HUES48 (cell line): ENCODE data around the gene ZNF682.
A peak's percentile ranks its signal among the peaks of the same experiment; 100 is the strongest.
"Not testable (repeated sequence)": the region's sequence is repeated elsewhere in the genome, so short reads cannot be mapped to it uniquely, and the experiment has no call there.

Experiments used
- H3K27ac ChIP-seq: one replicate; pipeline ENCODE4 v1.7.0; 2013; ENCODE audit warnings: low read depth, low read length, inconsistent platforms
- H3K27me3 ChIP-seq: 2 replicates; pipeline ENCODE4 v1.6.1; 2013; ENCODE audit warnings: mild to moderate bottlenecking, low read length; ENCODE audit not compliant: control insufficient read depth, insufficient read depth
- H3K36me3 ChIP-seq: 2 replicates; pipeline ENCODE4 v1.6.1; 2013; ENCODE audit warnings: low read length; ENCODE audit not compliant: control insufficient read depth, insufficient read depth
- H3K4me1 ChIP-seq: 2 replicates; pipeline ENCODE4 v1.6.1; 2013; ENCODE audit warnings: mild to moderate bottlenecking, low read length; ENCODE audit not compliant: control insufficient read depth, insufficient read depth
- H3K4me3 ChIP-seq: 2 replicates; pipeline ENCODE4 v1.5.1; 2013; ENCODE audit warnings: mild to moderate bottlenecking, low read depth, low read length
- H3K9ac ChIP-seq: 2 replicates; pipeline ENCODE4 v1.6.1; 2013; ENCODE audit warnings: mild to moderate bottlenecking, low read depth, low read length, moderate library complexity
- H3K9me3 ChIP-seq: 2 replicates; pipeline ENCODE4 v1.6.1; 2013; ENCODE audit warnings: low read length; ENCODE audit not compliant: control insufficient read depth, insufficient read depth

Gene ZNF682

GRCh38 chr19:20039203-20039723, at the start of gene ZNF682:
ZNF682 (minus strand) TSS chr19:20039505; CDS start chr19:20039345, 160 bp downstream.
- Histone ChIP-seq H3K4me1 (peaks cover 5% of the 10 kb centered on the region; the same call in 1 of the 2 replicates), H3K27ac (peak within 1 kb of the TSS; percentile 92), H3K36me3 (peaks cover 7% of the 10 kb centered on the region; the same call in 1 of the 2 replicates), H3K27me3 (no peaks in the 10 kb centered on the region), H3K4me3 (peak within 1 kb of the TSS; percentile 94), H3K9ac (peak within 1 kb of the TSS; percentile 93), H3K9me3 (no peaks in the 10 kb centered on the region)

DNA sequence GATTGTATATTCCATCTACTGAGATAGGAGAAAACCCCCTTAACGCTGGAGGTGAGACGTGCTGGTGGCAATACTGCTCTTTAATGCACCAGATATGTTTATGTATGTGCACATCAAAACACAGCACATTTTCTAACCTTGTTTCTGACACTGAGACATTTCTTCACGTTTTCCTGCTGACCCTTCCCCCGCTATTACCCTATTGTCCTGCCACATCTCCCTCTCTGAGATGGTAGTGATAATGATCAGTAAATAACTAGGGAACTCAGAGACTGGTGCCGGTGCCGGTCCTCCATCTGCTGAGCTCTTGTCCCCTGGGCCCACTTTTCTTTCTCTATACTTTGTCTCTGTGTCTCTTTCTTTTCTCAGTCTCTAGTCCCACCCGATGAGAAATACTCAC, 43.6 kb upstream of the ZNF682 start:
- H3K9me3 ChIP-seq, H3K27me3 ChIP-seq, H3K9ac ChIP-seq: not testable (repeated sequence)
- Histone ChIP-seq H3K27ac (peak overlapping the region; percentile 86), H3K36me3 (peaks cover 33% of the 10 kb centered on the region), H3K4me1 (peaks cover 49% of the 10 kb centered on the region), H3K4me3 (peak overlapping the region; percentile 18)

DNA sequence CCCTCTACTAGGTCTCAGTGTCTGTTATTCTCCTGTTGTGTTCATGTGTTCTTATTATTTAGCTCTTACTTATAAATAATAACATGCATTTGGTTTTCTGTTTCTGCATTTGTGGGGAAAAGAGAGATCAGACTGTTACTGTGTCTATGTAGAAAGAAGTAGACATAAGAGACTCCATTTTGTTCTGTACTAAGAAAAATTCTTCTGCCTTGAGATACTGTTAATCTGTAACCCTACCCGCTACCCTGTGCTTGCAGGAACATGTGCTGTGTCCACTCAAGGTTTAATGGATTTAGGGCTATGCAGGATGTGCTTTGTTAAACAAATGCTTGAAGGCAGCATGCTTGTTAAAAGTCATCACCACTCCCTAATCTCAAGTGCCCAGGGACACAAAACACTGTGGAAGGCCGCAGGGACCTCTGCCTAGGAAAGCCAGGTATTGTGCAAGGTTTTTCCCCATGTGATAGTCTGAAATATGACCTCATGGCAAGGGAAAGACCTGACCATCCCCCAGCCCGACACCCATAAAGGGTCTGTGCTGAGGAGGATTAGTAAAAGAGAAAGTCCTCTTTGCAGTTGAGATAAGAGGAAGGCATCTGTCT, 43.0 kb upstream of the ZNF682 start:
- not testable (repeated sequence) for H3K27me3 ChIP-seq, H3K9me3 ChIP-seq, H3K9ac ChIP-seq
- peaks cover 33% of the 10 kb centered on the region for H3K36me3 ChIP-seq
- H3K27ac ChIP-seq = peak overlapping the region; percentile 86
- peaks cover 44% of the 10 kb centered on the region for H3K4me1 ChIP-seq
- H3K4me3 ChIP-seq = peak overlapping the region; percentile 18

GRCh38 chr19:20080656-20081055, 41.4 kb upstream of the ZNF682 start:
- Histone ChIP-seq H3K4me3 (peak overlapping the region; percentile 96), H3K9me3 (no peaks in the 10 kb centered on the region), H3K27ac (no peak overlapping the region), H3K9ac (no peak overlapping the region), H3K36me3 (peaks cover 23% of the 10 kb centered on the region), H3K27me3 (no peaks in the 10 kb centered on the region), H3K4me1 (peaks cover 41% of the 10 kb centered on the region)

DNA sequence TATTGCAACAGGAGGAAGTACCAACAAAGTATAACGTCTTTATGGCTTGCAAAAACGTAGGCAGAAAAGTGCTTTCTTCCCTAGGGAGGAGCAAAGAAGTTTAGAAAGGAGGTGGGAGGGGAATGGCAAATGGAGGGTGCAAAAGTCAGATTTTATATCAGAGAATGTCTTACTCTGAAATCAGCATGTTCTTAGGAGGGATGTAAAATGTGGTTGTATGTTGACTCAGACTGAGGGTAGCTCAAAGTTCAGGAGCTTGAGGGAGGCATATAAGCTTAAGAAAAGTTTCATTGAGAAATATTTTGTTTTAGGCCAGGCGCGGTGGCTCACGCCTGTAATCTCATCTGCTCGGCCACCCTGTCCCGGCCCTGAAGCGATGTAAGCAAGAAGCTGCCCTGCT, 40.2 kb upstream of the ZNF682 start:
- peaks cover 39% of the 10 kb centered on the region for H3K4me1 ChIP-seq
- H3K4me3 ChIP-seq = peak overlapping the region; percentile 96
- no peak overlapping the region for H3K27ac ChIP-seq
- H3K9me3 ChIP-seq = no peaks in the 10 kb centered on the region
- peak overlapping the region; percentile 92 for H3K9ac ChIP-seq
- peaks cover 23% of the 10 kb centered on the region for H3K36me3 ChIP-seq
- no peaks in the 10 kb centered on the region for H3K27me3 ChIP-seq

DNA sequence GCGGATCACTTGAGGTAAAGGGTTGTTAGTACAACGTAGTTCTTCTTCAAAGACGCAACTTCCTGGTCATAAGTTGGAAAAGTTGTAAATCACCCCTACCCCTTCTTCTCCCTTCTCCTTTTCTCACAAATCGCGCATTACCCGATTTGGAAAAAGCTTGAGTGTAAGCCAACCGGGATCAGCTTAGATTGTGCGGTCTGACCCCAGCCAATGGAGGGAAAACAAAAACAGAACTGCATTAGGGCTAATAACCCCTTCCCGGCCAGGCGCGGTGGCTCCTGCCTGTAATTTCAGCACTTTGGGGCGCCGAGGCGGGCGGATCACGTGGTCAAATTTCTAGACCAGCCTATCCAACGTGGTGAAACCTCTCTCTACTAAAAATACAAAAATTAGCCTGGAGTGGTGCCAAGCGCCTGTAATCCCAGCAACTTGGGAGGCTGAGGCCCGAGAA, 39.3 kb upstream of the ZNF682 start:
- peaks cover 38% of the 10 kb centered on the region for H3K4me1 ChIP-seq
- peak overlapping the region; percentile 96 for H3K4me3 ChIP-seq
- peak overlapping the region; percentile 92 for H3K9ac ChIP-seq
- H3K27me3 ChIP-seq = no peaks in the 10 kb centered on the region
- H3K9me3 ChIP-seq = no peaks in the 10 kb centered on the region
- peak overlapping the region; percentile 95 for H3K27ac ChIP-seq
- H3K36me3 ChIP-seq = peaks cover 20% of the 10 kb centered on the region

DNA sequence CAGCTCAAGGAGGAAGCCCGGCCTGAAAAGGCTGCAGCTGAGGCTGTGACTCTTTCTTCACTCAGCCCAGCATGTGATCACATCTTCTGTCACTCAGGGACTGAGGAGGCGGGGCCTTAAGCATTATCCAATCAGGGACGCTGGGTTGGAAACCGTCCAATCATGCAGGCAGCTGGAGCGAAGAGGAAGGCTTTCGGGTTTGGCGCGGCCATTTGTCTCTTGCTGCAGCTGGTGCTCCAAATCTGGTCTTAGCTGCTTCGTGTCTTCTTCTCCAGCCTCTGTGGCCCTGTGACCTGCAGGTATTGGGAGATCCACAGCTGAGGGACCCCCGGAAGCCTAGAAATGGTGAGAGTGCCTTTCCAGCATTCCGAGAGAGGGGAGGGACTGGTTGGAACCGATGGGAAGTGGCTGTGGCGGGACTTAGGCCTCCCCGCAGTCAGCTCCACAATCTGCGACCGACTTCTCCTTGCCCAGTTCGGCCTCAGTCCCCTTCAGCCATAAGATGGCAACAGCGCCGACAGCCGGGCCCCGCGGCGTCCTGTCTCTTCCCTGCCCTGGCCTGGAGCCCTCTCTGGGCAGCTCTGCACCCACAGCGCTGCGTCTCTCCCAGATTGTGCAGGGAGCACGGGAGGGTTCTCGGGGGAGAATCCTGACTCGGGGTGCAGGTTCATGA, 38.6 kb upstream of the ZNF682 start, which contains the start of gene ZNF90:
TSS of gene ZNF90 (plus strand) at position 210 of the 673 bp plus-strand sequence. CDS start at position 343, 133 bp downstream.
- Histone ChIP-seq H3K36me3 (peaks cover 16% of the 10 kb centered on the region), H3K27ac (peak within 1 kb of the TSS; percentile 95), H3K4me1 (peaks cover 34% of the 10 kb centered on the region), H3K9ac (peak within 1 kb of the TSS; percentile 92), H3K27me3 (no peaks in the 10 kb centered on the region), H3K9me3 (no peaks in the 10 kb centered on the region), H3K4me3 (peak within 1 kb of the TSS; percentile 96)

DNA sequence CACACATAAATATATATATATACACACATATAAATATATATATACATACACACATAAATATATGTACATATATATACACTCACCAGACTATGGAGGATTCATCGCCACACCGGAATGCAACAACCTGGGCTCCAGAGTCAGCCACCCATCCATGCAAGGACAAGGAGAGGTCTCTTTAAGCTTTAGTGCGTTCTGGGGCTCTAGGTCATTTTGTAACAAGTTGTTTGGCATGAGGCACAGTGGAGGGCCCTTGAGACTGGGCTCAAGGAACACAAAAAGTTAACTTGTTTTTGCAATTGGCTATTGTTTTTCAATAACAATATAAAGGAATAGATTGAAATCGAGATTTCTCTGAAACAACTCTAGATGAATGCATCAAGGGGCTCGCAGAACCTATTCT, 33.6 kb upstream of the ZNF682 start:
- no peak overlapping the region for H3K9ac ChIP-seq
- H3K4me1 ChIP-seq = peaks cover 15% of the 10 kb centered on the region
- H3K9me3 ChIP-seq = no peaks in the 10 kb centered on the region
- H3K4me3 ChIP-seq = no peak overlapping the region
- no peaks in the 10 kb centered on the region for H3K36me3 ChIP-seq
- no peaks in the 10 kb centered on the region for H3K27me3 ChIP-seq
- H3K27ac ChIP-seq = no peak overlapping the region

DNA sequence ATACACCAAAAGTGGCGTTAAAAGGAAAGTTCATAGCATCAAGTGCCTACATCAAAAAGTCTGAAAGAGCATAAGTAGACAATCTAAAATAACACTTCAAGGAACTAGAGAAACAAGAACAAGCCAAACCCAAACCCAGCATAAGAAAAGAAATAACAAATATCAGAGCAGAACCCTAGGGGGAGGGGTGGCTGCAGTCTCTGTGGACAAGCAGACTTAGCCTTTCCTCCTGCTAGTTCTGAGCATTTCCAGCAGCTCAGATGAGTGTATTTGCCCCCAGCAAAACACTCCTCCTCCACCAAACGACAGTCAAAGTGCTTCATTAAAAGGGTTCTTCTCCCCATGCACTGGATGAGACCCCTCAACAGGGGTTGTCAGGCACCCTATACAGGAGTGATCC, 31.4 kb upstream of the ZNF682 start:
- no peak overlapping the region for H3K27ac ChIP-seq
- H3K27me3 ChIP-seq = no peaks in the 10 kb centered on the region
- H3K4me1 ChIP-seq = peaks cover 30% of the 10 kb centered on the region
- H3K9ac ChIP-seq = no peak overlapping the region
- H3K4me3 ChIP-seq = no peak overlapping the region
- no peaks in the 10 kb centered on the region for H3K36me3 ChIP-seq
- peaks cover 6% of the 10 kb centered on the region; the same call in 1 of the 2 replicates for H3K9me3 ChIP-seq

DNA sequence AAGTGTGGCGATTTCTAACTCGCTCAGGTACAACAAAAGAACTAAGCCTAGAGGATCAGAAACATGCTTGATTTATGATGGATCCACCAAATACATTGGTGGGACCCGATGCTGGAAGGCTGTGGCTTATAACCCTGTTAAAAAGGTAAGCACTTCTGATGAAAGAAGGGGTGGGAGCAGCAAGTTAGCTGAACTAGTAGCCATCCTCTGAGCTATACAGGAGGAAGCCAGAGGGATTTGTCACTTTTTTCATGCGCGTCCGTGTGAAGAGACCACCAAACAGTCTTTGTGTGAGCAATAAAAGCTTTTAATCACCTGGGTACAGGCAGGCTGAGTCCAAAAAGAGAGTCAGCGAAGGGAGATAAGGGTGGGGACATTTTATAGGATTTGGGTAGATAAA, 29.3 kb upstream of the ZNF682 start:
- not testable (repeated sequence) for H3K27me3 ChIP-seq

GRCh38 chr19:20067943-20068342, 28.6 kb upstream of the ZNF682 start:
- H3K4me3 ChIP-seq = peak overlapping the region; percentile 46
- H3K4me1 ChIP-seq = peaks cover 30% of the 10 kb centered on the region
- no peaks in the 10 kb centered on the region for H3K27me3 ChIP-seq
- H3K9ac ChIP-seq = peak overlapping the region; percentile 31; the same call in 1 of the 2 replicates
- no peak overlapping the region for H3K27ac ChIP-seq
- H3K9me3 ChIP-seq = peaks cover 6% of the 10 kb centered on the region; the same call in 1 of the 2 replicates
- H3K36me3 ChIP-seq = no peaks in the 10 kb centered on the region

More for the DNA sequence above, 29.3 kb upstream of the ZNF682 start:
- Histone ChIP-seq H3K4me1 (peaks cover 30% of the 10 kb centered on the region), H3K4me3 (peak overlapping the region; percentile 46), H3K9ac (peak overlapping the region; percentile 31; the same call in 1 of the 2 replicates), H3K27ac (peak overlapping the region; percentile 76)
- H3K9me3 ChIP-seq, H3K36me3 ChIP-seq: not testable (repeated sequence)
